ENCODE data around the gene NFYA.

DNA sequence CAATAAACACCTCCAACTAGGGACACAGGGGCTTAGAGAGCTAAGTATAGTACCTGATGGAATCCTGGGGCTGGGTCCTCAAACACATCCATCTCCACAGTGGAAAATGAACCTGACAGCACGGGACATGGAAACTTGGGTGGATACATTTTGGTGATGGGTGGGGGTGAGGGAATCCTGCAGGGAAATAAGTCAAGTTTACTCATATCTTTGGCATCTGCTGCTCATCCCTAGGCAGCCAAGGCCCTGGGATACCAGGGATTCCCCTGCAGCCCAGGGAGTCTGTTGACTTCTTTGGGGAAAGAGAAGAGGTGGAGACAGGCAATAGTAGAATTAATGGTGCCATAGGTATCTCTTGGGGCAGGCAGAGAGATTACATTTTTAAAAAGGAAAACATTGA lies 13.2 kb upstream of the NFYA start:
- TF ChIP-seq POLR2AphosphoS5 (IDR thresholded peaks at IDR 0.05; ENCODE audit: borderline replicate concordance, low read depth, low read length) (no peak), EZH2 (IDR thresholded peaks at IDR 0.05) (no peak), FOXP2 (optimal IDR thresholded peaks at IDR 0.05; ENCODE audit: control extremely low read depth, extremely low read length, insufficient read depth) (no peak)
